Transverse colon (tissue), 3 donors: ENCODE measurements around the gene GARNL3.

Source experiments
- CTCF ChIP-seq, 5 experiments: fragments of 200-600 bp in 3 of 5; fragments of 450-650 bp in 2 of 5; sonication (generic) in 3 of 5; IDR thresholded peaks; 1 replicate in 2 of 5; 2 replicates in 3 of 5; pipeline ENCODE4 v1.5.1; 2016 to 2017; ENCODE audit warnings: antibody characterized with exemption in 5 of 5, inconsistent platforms in 3 of 5, mild to moderate bottlenecking in 2 of 5, moderate library complexity in 1 of 5
- EP300 ChIP-seq: sonication (generic); formaldehyde crosslinking; IDR thresholded peaks from one replicate; pipeline ENCODE4 v1.6.1; 2017; ENCODE audit warnings: antibody characterized with exemption, low read depth
- POLR2A ChIP-seq: fragments of 450-650 bp; IDR thresholded peaks from one replicate; pipeline ENCODE4 v1.6.1; 2016; ENCODE audit warnings: antibody characterized with exemption, mild to moderate bottlenecking, moderate library complexity

- TF ChIP-seq CTCF (IDR thresholded peaks at IDR 0.05) (no peak), POLR2A (no peak), EP300 (no peak)
Observed at GRCh38 chr9:127346584-127346983, 82.0 kb downstream of the GARNL3 start.
